ENCODE results near the gene HIBCH. TPM values are rescaled to one million over a fixed set of nuclear protein-coding genes. Genes with fewer than 3 reads are reported as not detected.
"Not testable (repeated sequence)": the region's sequence is repeated elsewhere in the genome, so short reads cannot be mapped to it uniquely, and the experiment has no call there.

HIBCH gene, protein sequence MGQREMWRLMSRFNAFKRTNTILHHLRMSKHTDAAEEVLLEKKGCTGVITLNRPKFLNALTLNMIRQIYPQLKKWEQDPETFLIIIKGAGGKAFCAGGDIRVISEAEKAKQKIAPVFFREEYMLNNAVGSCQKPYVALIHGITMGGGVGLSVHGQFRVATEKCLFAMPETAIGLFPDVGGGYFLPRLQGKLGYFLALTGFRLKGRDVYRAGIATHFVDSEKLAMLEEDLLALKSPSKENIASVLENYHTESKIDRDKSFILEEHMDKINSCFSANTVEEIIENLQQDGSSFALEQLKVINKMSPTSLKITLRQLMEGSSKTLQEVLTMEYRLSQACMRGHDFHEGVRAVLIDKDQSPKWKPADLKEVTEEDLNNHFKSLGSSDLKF
- 10 to 100 TPM; 17.6 to 28.2 (median 23.1) TPM for total RNA-seq

GRCh38 chr2:190319555-190320498 is at the start of gene HIBCH:
HIBCH (minus strand) TSS chr2:190319826; CDS start chr2:190319750, 76 bp downstream.
- DNase-seq (peak; percentile 80), ATAC-seq (peak; percentile 92 to 93)
- Mint-ChIP-seq H3K27me3 (ENCODE audit: low read depth) (no peaks in the 10 kb centered on the region), H3K9me3 (no peaks in the 10 kb centered on the region), H3K36me3 (ENCODE audit: insufficient read depth) (peaks cover 5% of the 10 kb centered on the region), H3K4me3 (peak within 1 kb of the TSS; percentile 98), H3K4me1 (ENCODE audit: low read depth) (peaks cover 53% of the 10 kb centered on the region)

GRCh38 chr2:190367091-190367490 is 47.5 kb upstream of the HIBCH start:
- peaks cover 1% of the 10 kb centered on the region for H3K4me1 Mint-ChIP-seq (ENCODE audit: low read depth)
- H3K9me3 Mint-ChIP-seq, result no peaks in the 10 kb centered on the region
- H3K27me3 Mint-ChIP-seq (ENCODE audit: low read depth), result no peaks in the 10 kb centered on the region
- DNase-seq (no peak), ATAC-seq (no peak)
- no peak overlapping the region for H3K4me3 Mint-ChIP-seq
- peaks cover 21% of the 10 kb centered on the region for H3K36me3 Mint-ChIP-seq (ENCODE audit: insufficient read depth)

DNA sequence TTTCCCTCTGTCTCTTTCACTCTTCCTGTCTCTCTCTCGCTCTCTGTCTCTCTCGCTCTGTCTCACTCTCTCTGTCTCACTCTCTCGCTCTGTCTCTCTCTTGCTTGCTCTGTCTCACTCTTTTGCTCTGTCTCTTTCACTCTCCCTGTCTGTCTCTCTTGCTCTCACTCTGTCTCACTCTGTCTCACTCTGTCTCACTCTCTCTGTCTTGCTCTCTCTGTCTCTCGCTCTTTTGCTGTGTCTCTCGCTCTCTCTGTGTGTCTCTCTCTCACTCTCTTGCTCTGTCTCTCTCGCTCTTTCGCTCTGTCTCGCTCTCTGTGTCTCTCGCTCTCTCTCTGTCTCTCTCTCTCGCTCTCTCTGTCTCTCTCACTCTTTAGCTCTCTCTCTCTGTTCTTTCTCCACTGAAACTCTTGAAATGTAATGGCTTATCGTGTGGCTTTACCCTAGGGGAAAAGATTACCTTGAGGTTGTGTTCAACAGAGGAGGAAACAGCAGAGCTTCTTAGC is 46.7 kb upstream of the HIBCH start:
- no peak overlapping the region for H3K4me3 Mint-ChIP-seq
- H3K4me1 Mint-ChIP-seq (ENCODE audit: low read depth), result peaks cover 5% of the 10 kb centered on the region
- no peaks in the 10 kb centered on the region for H3K27me3 Mint-ChIP-seq (ENCODE audit: low read depth)
- no peaks in the 10 kb centered on the region for H3K9me3 Mint-ChIP-seq
- peaks cover 21% of the 10 kb centered on the region for H3K36me3 Mint-ChIP-seq (ENCODE audit: insufficient read depth)
- ATAC-seq, result no peak
- no peak for DNase-seq

DNA sequence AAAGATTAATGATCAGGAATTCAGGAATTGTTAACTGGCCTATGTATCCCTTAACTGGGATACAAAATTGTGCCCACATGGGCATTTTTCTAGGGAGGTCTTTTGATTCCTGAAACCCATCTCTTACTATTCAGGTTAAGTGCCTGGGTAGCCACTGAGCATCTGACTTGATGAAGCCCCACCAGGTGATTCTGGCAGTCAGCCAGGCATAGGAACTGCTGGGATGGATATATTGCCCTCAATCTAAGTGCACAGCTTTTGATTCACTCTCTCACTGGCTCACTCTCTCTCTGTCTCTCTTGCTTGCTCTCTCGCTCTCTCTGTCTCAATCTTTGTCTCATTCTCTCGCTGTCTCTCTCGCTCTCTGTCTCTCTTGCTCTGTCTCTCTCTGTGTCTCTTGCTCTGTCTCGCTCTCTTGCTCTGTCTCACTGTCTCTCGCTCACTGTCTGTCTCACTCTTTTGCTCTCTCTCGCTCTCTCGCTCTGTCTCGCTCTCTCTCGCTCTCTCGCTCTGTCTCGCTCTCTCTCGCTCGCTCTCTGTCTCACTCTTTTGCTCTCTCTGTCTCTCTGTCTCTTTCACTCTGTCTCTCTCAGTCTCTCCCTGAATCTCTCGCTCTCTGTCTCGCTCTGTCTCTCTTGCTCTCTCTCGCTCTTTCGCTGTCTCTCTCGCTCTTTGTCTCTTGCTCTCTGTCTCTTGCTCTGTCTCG is 46.0 kb upstream of the HIBCH start:
- no peaks in the 10 kb centered on the region for H3K9me3 Mint-ChIP-seq
- H3K27me3 Mint-ChIP-seq (ENCODE audit: low read depth), result no peaks in the 10 kb centered on the region
- ATAC-seq (no peak), DNase-seq (no peak)
- H3K4me1 Mint-ChIP-seq (ENCODE audit: low read depth), result peaks cover 9% of the 10 kb centered on the region
- H3K4me3 Mint-ChIP-seq, result no peak overlapping the region
- peaks cover 21% of the 10 kb centered on the region for H3K36me3 Mint-ChIP-seq (ENCODE audit: insufficient read depth)

GRCh38 chr2:190362894-190363293 is 43.3 kb upstream of the HIBCH start:
- Mint-ChIP-seq H3K36me3 (ENCODE audit: insufficient read depth) (peaks cover 5% of the 10 kb centered on the region), H3K4me3 (no peak overlapping the region), H3K27me3 (ENCODE audit: low read depth) (no peaks in the 10 kb centered on the region), H3K9me3 (no peaks in the 10 kb centered on the region), H3K4me1 (ENCODE audit: low read depth) (peaks cover 28% of the 10 kb centered on the region)
- ATAC-seq (no peak), DNase-seq (no peak)

- H3K36me3 Mint-ChIP-seq (ENCODE audit: insufficient read depth), result no peaks in the 10 kb centered on the region
- H3K4me1 Mint-ChIP-seq (ENCODE audit: low read depth), result peaks cover 28% of the 10 kb centered on the region
- DNase-seq, result no peak
- no peaks in the 10 kb centered on the region for H3K9me3 Mint-ChIP-seq
- no peak overlapping the region for H3K4me3 Mint-ChIP-seq
- no peaks in the 10 kb centered on the region for H3K27me3 Mint-ChIP-seq (ENCODE audit: low read depth)
- no peak for ATAC-seq
Observed at GRCh38 chr2:190361572-190361971, 41.9 kb upstream of the HIBCH start.

DNA sequence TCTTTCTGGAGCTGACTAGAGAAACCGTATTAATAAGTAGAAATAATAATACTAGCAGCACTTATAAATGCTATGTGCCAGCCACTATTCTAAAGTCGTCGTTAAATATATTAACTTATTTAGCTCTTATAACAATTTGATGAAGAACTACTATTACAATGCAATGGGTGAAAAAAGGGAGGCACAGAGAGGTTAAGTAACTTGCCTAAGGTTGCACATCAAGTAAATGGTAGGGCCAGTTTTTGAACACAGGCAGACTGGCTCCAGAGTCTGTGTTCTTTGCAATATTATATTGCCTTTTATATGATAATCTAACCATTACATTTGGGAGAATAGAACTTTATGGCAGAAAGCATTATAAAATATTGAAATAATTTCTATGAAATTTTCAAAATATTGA is 41.3 kb upstream of the HIBCH start:
- ATAC-seq, result no peak
- no peak for DNase-seq

DNA sequence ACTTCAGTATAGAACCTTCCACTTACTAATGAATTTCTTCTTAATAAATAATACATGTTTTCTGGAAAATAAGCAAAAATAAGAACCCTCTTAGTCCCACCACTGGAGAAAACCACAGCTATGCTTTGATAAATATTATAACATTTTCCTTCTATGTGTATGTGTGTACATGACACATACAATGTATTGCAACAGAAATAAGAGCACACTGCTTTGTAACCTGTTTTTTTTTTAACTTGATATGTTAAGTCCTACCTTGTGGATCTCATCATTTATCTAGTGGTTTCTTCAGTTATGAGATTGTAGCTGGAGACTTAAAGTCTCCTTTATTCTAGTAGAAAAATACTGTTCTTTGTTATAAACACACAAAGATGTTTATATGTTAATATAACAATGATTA is 40.9 kb upstream of the HIBCH start:
- ATAC-seq (no peak), DNase-seq (no peak)
- H3K36me3 Mint-ChIP-seq (ENCODE audit: insufficient read depth), result no peaks in the 10 kb centered on the region
- H3K4me3 Mint-ChIP-seq, result peak overlapping the region; percentile 85
- no peaks in the 10 kb centered on the region for H3K9me3 Mint-ChIP-seq
- H3K4me1 Mint-ChIP-seq (ENCODE audit: low read depth), result peaks cover 28% of the 10 kb centered on the region
- no peaks in the 10 kb centered on the region for H3K27me3 Mint-ChIP-seq (ENCODE audit: low read depth)

More for the DNA sequence above, 41.3 kb upstream of the HIBCH start:
- Mint-ChIP-seq H3K4me3 (no peak overlapping the region), H3K27me3 (ENCODE audit: low read depth) (no peaks in the 10 kb centered on the region), H3K4me1 (ENCODE audit: low read depth) (peaks cover 28% of the 10 kb centered on the region), H3K9me3 (no peaks in the 10 kb centered on the region), H3K36me3 (ENCODE audit: insufficient read depth) (no peaks in the 10 kb centered on the region)

DNA sequence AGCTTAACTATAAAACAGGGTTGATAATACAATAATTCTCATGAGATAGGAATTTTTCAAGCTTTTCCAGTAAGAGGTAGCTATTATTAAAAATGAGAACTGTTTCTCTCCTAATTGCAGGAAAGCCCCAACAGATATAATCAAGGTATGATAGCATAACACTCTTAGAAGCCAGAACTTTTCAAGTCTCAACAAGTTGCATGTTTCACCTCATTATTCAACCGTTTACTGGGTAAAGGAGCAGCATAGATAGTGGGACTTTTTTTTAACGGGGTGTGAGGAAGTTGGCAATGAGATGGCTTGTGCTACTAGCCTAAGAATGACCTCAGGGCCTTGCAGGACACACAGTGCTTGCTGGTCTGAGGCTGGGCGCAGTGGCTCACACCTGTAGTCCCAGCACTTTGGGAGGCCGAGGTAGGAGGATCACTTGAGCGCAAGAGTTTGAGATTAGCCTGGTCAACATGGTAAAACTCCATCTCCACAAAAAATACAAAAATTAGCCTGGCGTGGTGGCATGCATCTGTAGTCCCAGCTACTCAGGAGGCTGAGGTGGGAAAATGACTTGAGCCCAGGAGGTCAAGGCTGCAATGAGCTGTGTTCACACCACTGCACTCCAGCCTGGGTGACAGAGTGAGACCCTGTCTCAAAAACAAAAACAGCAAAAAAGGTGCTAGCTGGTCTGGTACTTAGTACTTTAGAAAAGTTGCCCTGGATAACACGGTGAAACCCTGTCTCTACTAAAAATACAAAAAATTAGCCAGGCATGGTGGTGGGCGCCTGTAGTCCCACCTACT is 39.2 kb upstream of the HIBCH start:
- not testable (repeated sequence) for H3K36me3 Mint-ChIP-seq (ENCODE audit: insufficient read depth); DNase-seq; ATAC-seq; H3K9me3 Mint-ChIP-seq; H3K27me3 Mint-ChIP-seq (ENCODE audit: low read depth)
- peaks cover 28% of the 10 kb centered on the region for H3K4me1 Mint-ChIP-seq (ENCODE audit: low read depth)
- H3K4me3 Mint-ChIP-seq, result peak overlapping the region; percentile 23

- Mint-ChIP-seq H3K4me3 (no peak overlapping the region), H3K4me1 (ENCODE audit: low read depth) (peaks cover 28% of the 10 kb centered on the region), H3K9me3 (no peaks in the 10 kb centered on the region), H3K27me3 (ENCODE audit: low read depth) (no peaks in the 10 kb centered on the region), H3K36me3 (ENCODE audit: insufficient read depth) (no peaks in the 10 kb centered on the region)
- DNase-seq (no peak), ATAC-seq (no peak)
Observed at GRCh38 chr2:190357600-190357999, 38.0 kb upstream of the HIBCH start.

GRCh38 chr2:190355968-190356644 is 36.5 kb upstream of the HIBCH start:
- H3K4me3 Mint-ChIP-seq, result no peak overlapping the region
- H3K4me1 Mint-ChIP-seq (ENCODE audit: low read depth), result peaks cover 22% of the 10 kb centered on the region
- no peaks in the 10 kb centered on the region for H3K27me3 Mint-ChIP-seq (ENCODE audit: low read depth)
- no peak for ATAC-seq
- H3K9me3 Mint-ChIP-seq, result no peaks in the 10 kb centered on the region
- no peaks in the 10 kb centered on the region for H3K36me3 Mint-ChIP-seq (ENCODE audit: insufficient read depth)
- DNase-seq, result no peak

- ATAC-seq (no peak), DNase-seq (no peak)
- H3K4me1 Mint-ChIP-seq (ENCODE audit: low read depth), result peaks cover 6% of the 10 kb centered on the region
- no peak overlapping the region for H3K4me3 Mint-ChIP-seq
- H3K27me3 Mint-ChIP-seq (ENCODE audit: low read depth), result no peaks in the 10 kb centered on the region
- H3K9me3 Mint-ChIP-seq, result no peaks in the 10 kb centered on the region
- H3K36me3 Mint-ChIP-seq (ENCODE audit: insufficient read depth), result no peaks in the 10 kb centered on the region
Observed at GRCh38 chr2:190354003-190354690, 34.5 kb upstream of the HIBCH start.

- no peak for ATAC-seq
- DNase-seq, result no peak
- H3K36me3 Mint-ChIP-seq (ENCODE audit: insufficient read depth), result peaks cover under 1% of the 10 kb centered on the region
- H3K9me3 Mint-ChIP-seq, result no peaks in the 10 kb centered on the region
- no peaks in the 10 kb centered on the region for H3K4me1 Mint-ChIP-seq (ENCODE audit: low read depth)
- no peaks in the 10 kb centered on the region for H3K27me3 Mint-ChIP-seq (ENCODE audit: low read depth)
- H3K4me3 Mint-ChIP-seq, result no peak overlapping the region
Observed at GRCh38 chr2:190353537-190353899, 33.9 kb upstream of the HIBCH start.

All from activated T-cell treated with anti-CD3 and anti-CD28 coated beads, Interleukin-2, amount 50 U/mL, for 4 hours (primary cell).